IPS-18a (cell line): ENCODE data around the gene TENM4.

ENCODE experiments used
- H3K27ac ChIP-seq: one replicate; pipeline ENCODE4 v1.5.1; 2013; ENCODE audit warnings: low read length
- H3K27me3 ChIP-seq: one replicate; pipeline ENCODE4 v1.6.1; 2013; ENCODE audit warnings: mild to moderate bottlenecking, low read length; ENCODE audit not compliant: control insufficient read depth, insufficient read depth
- H3K36me3 ChIP-seq: one replicate; pipeline ENCODE4 v1.6.1; 2013; ENCODE audit warnings: low read depth, low read length; ENCODE audit not compliant: control insufficient read depth
- H3K4me1 ChIP-seq: one replicate; pipeline ENCODE4 v1.6.1; 2013; ENCODE audit warnings: low read depth, low read length; ENCODE audit not compliant: control insufficient read depth
- H3K4me3 ChIP-seq: one replicate; pipeline ENCODE4 v1.5.1; 2013; ENCODE audit warnings: low read length
- H3K9ac ChIP-seq: one replicate; pipeline ENCODE4 v1.6.1; 2013; ENCODE audit warnings: mild to moderate bottlenecking, low read length, moderate library complexity
- H3K9me3 ChIP-seq: one replicate; pipeline ENCODE4 v1.6.1; 2013; ENCODE audit warnings: low read depth, low read length; ENCODE audit not compliant: control insufficient read depth

The TENM4 gene

DNA sequence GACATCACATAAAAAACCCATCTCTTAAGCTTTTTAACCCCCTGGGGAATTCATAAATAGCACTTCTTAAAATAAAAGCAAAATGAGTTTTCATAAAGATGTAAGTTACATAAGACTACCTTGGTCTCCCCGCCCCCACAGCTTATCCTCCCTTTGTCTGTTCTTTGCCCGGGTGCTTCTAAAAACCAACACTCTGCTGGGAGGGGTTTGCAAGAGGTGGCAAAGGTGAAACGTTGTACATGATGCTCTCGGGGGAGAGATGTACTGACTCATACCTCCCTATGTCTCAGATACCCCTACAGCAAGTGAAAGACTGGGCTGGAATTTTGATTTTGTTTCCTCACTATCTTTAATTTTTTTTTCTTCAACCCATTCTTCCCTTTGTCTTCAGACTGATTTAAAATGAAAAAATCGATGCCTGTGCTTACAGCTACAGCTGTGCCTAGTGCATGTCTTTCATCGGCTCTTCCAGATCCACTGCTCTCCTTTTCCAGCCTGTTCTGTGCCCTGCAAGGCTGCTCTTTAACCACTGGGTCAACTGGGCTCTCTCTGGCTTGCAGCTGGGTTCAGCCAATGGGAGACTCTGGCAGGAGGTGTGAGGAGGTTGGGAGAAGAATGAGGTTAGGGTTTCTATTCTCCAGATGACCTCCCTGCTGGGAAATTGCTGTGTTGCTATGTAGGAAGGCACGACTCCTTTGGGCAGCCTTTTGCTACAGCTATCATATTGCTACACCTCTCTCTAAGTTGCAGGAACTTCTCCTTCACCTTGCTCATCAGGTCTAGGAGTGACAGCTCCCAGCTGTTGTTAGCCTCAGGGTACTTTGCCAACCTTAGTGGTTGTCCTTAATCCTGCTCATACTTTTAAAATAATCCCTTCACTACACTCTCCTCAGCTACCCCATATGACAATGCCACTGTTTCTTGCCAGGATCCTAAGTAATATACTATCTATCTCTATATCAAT, 266.5 kb downstream of the TENM4 start:
- no peaks in the 10 kb centered on the region for H3K36me3 ChIP-seq
- no peaks in the 10 kb centered on the region for H3K9me3 ChIP-seq
- no peak overlapping the region for H3K4me3 ChIP-seq
- H3K27me3 ChIP-seq, result no peaks in the 10 kb centered on the region
- H3K9ac ChIP-seq, result no peak overlapping the region
- H3K4me1 ChIP-seq, result peaks cover 11% of the 10 kb centered on the region
- no peak overlapping the region for H3K27ac ChIP-seq

DNA sequence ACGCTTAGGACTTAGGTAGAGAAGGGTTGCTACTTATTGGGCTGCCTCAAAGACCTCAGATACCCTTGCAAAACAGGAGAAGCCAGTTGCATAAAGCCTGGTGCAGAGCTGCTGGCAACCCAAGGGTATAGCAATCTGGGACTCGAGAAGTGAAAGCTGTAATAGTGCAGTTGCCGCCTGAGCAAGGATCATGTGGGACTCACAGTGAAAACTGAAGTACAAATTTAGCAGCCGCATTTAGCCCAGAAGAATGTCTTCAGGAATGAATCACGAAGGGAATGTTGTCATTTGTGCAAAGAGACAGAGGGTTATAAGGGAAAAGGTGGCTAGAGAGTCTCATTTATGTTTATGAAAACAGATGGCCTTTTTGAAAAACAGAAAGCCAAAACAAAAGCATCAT, 267.2 kb downstream of the TENM4 start:
- Histone ChIP-seq H3K9ac (no peak overlapping the region), H3K9me3 (no peaks in the 10 kb centered on the region), H3K27me3 (no peaks in the 10 kb centered on the region), H3K36me3 (no peaks in the 10 kb centered on the region), H3K4me1 (peaks cover 11% of the 10 kb centered on the region), H3K27ac (no peak overlapping the region), H3K4me3 (no peak overlapping the region)

DNA sequence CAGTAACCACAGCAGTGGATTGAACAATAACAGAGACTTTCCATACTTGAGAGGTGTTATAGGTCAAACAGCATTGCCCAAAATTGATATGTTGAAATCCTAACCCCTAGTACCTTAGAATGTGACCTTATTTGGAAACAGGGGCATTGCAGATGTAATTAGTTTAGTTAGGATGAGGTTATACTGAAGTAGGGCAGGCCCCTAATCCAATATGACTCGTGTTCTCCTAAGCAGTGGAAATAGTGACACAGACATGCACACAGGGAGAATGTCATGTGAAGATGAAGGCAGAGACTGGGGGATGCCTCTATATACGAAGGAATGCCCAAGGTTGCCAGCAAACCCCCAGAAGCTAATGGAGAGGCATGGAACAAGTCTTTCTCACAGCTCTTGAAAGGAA, 270.5 kb downstream of the TENM4 start:
- Histone ChIP-seq H3K27ac (no peak overlapping the region), H3K4me3 (no peak overlapping the region), H3K36me3 (no peaks in the 10 kb centered on the region), H3K27me3 (no peaks in the 10 kb centered on the region), H3K9ac (no peak overlapping the region), H3K9me3 (no peaks in the 10 kb centered on the region), H3K4me1 (peaks cover 11% of the 10 kb centered on the region)

DNA sequence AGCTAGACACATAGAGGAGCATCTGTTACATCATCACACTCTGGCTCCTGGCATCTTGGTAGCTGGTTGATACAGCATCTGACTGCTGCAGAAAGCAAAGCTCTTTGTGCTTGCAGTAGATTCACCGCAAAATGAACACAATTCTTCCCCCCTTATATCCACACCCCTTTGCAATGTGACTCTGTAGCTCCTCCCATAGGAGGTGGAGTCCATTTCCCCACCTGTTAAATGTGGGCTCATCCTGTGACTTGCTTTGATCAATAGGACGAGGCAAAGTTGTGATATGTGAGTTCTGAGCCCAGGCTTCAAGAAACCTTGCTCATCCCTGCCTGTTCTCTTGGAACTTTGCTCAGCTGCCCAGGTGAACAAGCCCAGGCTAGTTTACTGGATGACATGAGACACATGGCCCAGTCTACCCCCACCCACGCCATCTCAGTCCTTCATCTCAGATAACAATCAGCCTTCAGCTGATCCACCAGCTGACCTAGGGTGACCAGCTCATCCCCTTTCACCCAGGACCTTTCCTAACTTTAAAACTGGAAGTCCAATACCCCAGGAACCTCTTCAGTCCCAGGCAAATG, 272.2 kb downstream of the TENM4 start:
- H3K36me3 ChIP-seq, result no peaks in the 10 kb centered on the region
- H3K27ac ChIP-seq, result no peak overlapping the region
- no peaks in the 10 kb centered on the region for H3K27me3 ChIP-seq
- H3K9me3 ChIP-seq, result no peaks in the 10 kb centered on the region
- no peak overlapping the region for H3K4me3 ChIP-seq
- H3K9ac ChIP-seq, result no peak overlapping the region
- H3K4me1 ChIP-seq, result peaks cover under 1% of the 10 kb centered on the region

DNA sequence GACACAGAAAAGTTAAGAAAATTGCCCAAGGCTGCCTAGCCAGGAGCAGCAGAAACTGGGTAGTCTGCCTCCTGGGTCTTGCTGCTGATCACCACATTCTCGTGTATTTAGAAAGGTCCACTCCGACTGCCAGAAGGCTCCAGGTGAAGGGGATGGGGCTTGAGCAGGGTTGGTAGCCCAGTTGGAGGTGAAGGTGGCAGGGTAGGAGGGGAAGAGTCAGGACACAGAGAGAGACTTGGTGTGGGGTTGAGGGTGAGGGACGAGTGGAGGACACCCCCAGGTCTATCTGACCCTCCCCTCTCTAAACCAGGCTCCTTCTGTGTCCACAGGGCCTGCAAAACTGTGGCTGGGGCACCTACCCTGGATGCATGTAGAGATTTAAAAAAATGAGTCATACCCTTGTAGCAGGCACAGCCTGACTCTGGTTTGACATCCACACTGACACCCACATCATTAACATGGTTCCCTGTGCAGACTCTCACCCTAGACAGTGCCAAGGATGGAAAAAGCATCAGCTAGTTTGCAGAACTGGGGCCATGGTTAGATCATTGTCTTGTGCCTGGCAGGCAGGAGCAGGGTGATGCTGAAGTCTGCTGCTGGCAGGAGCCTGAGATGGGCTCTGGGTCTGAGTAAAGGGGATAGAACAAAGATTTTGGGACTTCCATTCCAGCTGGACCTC, 273.2 kb downstream of the TENM4 start:
- H3K4me1 ChIP-seq, result no peaks in the 10 kb centered on the region
- H3K9me3 ChIP-seq, result no peaks in the 10 kb centered on the region
- H3K36me3 ChIP-seq, result no peaks in the 10 kb centered on the region
- H3K27ac ChIP-seq, result no peak overlapping the region
- no peak overlapping the region for H3K9ac ChIP-seq
- no peak overlapping the region for H3K4me3 ChIP-seq
- no peaks in the 10 kb centered on the region for H3K27me3 ChIP-seq

DNA sequence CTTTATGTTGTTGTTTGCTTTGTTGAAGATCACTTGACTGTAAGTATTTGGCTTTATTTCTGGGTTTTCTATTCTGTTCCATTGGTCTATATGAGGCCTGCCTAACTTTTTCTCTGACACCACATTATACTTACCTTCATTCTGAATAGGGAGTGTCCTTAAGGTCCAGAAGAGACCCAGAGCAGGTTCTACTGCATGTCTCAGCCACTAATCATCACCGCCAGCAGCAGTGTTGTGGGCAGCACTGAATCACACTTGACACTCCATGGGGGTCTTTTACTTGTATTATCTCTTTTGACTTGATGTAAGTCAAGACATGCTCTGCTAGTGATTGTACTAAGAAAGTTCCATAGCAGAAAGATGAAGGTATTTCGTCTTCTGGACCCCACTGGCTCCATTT, 274.9 kb downstream of the TENM4 start:
- Histone ChIP-seq H3K27me3 (no peaks in the 10 kb centered on the region), H3K9me3 (no peaks in the 10 kb centered on the region), H3K36me3 (no peaks in the 10 kb centered on the region), H3K4me3 (no peak overlapping the region), H3K27ac (no peak overlapping the region), H3K9ac (no peak overlapping the region), H3K4me1 (no peaks in the 10 kb centered on the region)

DNA sequence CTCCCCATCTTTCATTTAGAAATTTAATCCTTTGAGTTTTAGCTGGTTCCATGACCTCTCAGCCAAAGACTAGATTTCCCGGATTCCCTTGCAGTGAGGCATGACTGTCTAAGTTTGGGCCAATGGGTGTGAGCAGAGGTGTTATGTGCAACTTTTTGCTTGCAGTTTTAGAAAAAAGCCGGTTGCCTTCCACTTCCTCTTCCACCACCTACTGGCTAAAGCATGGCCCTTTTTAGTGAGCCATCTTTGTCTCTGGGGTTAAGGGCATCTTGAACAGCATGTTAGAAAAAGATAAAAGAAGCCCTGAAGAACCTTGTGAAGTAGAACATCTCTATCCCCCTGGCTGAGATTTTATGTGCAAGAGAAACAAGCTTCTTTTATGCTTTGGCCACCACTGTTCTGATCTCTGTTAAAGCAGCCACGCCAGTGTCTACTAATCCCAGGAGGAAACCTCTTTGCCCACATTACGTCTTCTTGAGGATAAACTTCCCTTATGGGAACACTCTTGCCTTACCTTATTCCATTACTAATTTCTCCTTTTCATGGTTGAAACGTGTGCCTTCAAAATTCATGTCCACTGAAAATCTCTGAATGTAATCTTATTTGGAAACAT, 279.9 kb downstream of the TENM4 start:
- Histone ChIP-seq H3K4me1 (no peaks in the 10 kb centered on the region), H3K36me3 (no peaks in the 10 kb centered on the region), H3K9me3 (no peaks in the 10 kb centered on the region), H3K9ac (no peak overlapping the region), H3K27me3 (no peaks in the 10 kb centered on the region), H3K4me3 (no peak overlapping the region), H3K27ac (no peak overlapping the region)

DNA sequence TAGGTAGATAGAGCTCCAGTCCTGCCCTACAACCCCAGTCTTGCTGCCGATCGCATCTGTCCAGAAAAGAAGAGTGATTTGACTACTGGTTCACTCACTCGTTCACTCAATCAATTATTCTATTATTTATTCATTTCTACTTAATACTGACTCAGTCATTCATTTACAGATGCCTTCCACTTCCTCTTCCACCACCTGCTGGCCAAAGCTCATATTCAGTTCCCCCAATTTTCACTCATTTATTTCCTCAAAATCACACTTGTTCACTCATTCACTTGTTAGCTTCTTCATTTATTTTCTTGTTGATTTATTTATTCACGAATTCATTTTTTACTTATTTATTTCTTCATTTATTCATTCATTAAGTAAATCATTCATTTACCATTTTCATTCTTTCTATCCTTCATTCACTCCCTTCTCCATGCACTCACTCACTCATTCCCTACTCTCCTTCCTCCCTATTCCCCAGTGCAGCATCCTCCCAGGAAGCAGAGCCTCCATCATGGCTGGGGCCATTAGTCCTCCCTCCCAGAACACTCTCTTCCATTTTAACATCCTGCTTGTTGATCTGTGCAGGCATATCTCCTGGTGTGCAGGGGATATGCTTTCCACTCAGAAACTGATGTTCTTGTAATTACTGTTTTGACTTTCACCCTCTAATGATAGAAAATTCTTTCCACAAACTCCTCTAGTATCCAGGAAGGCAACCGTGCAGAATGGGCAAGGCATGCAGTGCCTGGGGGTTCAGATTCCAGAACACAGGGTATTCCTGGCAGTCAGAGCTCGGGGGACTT, 281.0 kb downstream of the TENM4 start:
- Histone ChIP-seq H3K36me3 (no peaks in the 10 kb centered on the region), H3K9ac (no peak overlapping the region), H3K9me3 (no peaks in the 10 kb centered on the region), H3K4me3 (no peak overlapping the region), H3K27ac (no peak overlapping the region), H3K4me1 (no peaks in the 10 kb centered on the region), H3K27me3 (no peaks in the 10 kb centered on the region)

DNA sequence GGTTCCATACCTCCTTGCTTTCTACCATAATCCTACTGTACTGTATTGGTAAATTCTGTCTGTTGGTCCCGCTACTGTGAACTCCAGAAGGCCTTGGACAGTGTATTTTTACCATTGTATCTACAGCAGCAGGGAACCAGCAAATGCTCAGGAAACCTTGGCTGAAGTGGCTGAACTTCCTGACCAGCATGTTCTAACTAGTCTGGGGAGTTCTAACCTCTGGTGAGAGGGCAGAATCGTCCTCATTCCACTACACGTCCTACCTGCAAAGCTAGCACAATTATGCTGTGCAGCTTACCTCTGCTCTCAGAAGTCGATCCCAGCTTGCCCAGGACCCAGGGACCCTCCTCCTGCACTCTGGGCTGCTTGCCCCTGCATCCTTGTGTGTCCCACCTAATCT, 283.1 kb downstream of the TENM4 start:
- no peaks in the 10 kb centered on the region for H3K27me3 ChIP-seq

DNA sequence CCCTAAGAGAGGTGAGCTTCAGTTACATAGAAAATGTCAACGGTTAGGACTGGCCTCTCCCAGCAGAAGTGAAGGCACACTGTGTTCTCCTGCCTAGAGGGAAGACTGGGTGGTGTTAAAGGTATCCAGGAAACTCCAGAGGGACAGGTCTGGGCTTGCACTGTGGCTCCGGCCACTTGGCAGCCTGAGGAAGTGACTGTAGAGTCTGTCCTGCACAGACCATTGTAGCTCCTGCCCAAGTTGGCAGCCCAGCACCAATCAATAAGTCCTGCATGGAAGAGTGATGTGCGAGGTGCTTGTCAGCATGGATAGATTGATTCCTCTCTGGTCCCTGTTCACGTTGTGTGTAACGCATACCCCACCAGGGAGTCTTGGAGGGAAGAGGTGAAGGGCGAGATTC, 284.8 kb downstream of the TENM4 start:
- no peak overlapping the region for H3K4me3 ChIP-seq

More for the DNA sequence above, 283.1 kb downstream of the TENM4 start:
- Histone ChIP-seq H3K9ac (no peak overlapping the region), H3K9me3 (no peaks in the 10 kb centered on the region), H3K4me3 (no peak overlapping the region), H3K27ac (no peak overlapping the region), H3K4me1 (no peaks in the 10 kb centered on the region), H3K36me3 (no peaks in the 10 kb centered on the region)

DNA sequence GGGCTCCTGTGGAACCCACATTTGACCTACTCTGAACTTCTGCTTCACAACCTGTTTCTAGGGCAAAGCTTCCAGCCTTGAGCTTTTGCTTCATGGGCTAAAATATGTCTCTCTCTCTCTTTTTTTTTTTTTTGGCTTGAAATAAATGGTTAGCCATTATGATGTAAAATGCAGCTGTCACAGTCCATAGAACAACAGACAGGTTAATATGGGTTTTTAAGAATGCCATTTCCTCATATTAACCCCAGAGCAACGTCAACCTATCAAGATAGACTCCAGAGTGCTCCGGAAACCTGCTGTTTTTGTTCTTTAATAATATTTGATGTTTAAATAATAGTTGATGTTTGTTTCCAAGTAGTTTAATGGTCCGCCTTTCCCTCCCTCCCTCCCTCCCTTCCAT, 285.6 kb downstream of the TENM4 start:
- no peak overlapping the region for H3K9ac ChIP-seq
- H3K36me3 ChIP-seq, result no peaks in the 10 kb centered on the region
- no peaks in the 10 kb centered on the region for H3K4me1 ChIP-seq
- H3K9me3 ChIP-seq, result no peaks in the 10 kb centered on the region
- no peaks in the 10 kb centered on the region for H3K27me3 ChIP-seq
- no peak overlapping the region for H3K27ac ChIP-seq
- H3K4me3 ChIP-seq, result no peak overlapping the region

More for the DNA sequence above, 284.8 kb downstream of the TENM4 start:
- no peaks in the 10 kb centered on the region for H3K9me3 ChIP-seq
- no peaks in the 10 kb centered on the region for H3K36me3 ChIP-seq
- H3K27ac ChIP-seq, result no peak overlapping the region
- H3K4me1 ChIP-seq, result no peaks in the 10 kb centered on the region
- H3K9ac ChIP-seq, result no peak overlapping the region
- H3K27me3 ChIP-seq, result no peaks in the 10 kb centered on the region
